Nucleus accumbens (tissue), 56 donors: ENCODE results near the gene VSIG10L.

Source experiments
- DNase-seq, 56 donors: peaks; one replicate each; lab custom pipeline; 2025; lab: John Stamatoyannopoulos, UW

Gene VSIG10L

GRCh38 chr19:51366389-51367254 is 24.7 kb upstream of the VSIG10L start:
- DNase-seq = peak; percentile 74 to 98 (median 96)

DNA sequence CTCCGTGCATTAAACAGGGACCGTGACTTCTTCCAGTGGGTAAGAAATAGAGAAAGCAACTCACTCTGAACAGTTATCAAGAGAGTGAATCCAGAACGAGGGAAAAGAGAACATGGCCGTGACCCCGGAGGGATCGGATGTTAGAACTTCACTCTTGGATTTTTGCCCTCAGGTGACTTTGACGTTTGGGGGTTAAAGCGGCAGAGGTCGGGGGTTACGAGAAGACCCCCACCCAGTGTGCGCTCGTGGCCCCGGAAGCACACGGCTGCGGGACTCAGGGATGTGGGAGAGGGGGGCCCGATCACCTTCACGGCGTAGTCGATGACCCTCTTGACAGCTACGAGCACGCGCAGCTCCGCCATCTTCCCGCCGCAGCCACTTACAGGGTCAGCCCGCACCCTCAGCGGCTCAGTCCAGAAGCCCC is 24.0 kb upstream of the VSIG10L start, which contains the start of gene ETFB:
Gene ETFB, minus strand, starts transcription at position 424 of the 424 bp plus-strand sequence. Its CDS starts 62 bp downstream, at position 362.
- peak in 1 of 56 donors; percentile 55 for DNase-seq

- peak in 27 of 56 donors; percentile 6 to 55 (median 28) for DNase-seq
These were observed 23.4 kb upstream of the VSIG10L start for GRCh38 chr19:51365211-51365964.

- DNase-seq = peak in 19 of 56 donors; percentile 3 to 59 (median 16)
These were observed 22.5 kb upstream of the VSIG10L start for GRCh38 chr19:51364200-51365106.

GRCh38 chr19:51361239-51361638 is 19.3 kb upstream of the VSIG10L start:
- DNase-seq = no peak

DNA sequence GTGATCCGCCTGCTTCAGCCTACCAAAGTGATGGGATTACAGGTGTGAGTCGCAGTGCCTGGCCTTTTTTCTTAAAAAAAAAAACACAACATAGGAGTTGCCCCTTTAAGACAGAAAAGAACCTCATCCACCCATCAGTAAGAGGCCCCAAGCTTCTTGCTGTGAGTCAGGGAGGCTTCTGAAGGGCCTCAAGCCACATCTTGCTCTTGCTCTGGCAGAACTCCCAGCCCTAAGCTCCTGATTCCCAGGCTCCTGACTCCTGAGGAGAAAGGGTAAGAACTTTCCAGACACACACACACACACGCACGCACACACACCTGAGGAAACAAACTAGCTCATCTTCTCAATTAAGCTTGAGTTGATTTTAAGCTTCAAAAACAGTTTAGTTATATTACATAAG is 17.4 kb upstream of the VSIG10L start:
- DNase-seq = peak in 1 of 56 donors; percentile 12

- DNase-seq = no peak
These were observed 16.0 kb upstream of the VSIG10L start for GRCh38 chr19:51357952-51358351.

GRCh38 chr19:51356159-51356801 is 14.3 kb upstream of the VSIG10L start:
- DNase-seq = no peak

- peak in 41 of 56 donors; percentile 4 to 71 (median 43) for DNase-seq
These were observed 12.8 kb upstream of the VSIG10L start for GRCh38 chr19:51354742-51355148.

DNA sequence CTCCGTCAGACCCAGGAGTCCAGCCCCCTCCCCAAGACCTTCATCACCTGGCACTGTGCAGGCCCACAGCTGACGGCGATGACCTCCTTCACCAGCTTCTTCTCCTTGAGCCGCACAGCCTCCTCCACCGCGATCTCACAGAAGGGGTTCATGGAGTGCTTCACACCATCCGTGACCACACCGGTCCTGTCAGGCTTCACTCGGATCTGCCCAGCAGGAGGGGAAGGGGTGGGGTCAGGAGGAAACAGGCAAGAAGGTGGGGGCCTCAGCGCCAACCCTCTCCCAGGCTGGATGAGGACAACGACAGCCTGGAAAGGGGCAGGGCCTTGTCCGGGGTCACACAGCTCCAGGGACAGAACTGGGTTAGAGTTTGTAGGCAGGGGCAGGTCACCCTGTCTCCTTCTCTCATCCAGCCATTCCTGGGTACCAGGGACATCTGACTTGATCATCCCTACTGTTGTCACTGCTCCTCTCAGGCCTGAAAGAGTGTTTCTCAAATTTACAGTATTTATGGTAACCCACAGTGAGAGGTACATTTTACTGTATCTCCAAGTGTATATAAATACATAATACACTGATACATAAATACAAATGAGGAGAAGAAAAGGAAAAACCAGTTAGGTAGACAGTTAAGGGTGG is 12.3 kb upstream of the VSIG10L start:
- DNase-seq = peak in 1 of 56 donors; percentile 5

- DNase-seq = no peak
These were observed 10.9 kb upstream of the VSIG10L start for GRCh38 chr19:51352783-51353360.

DNA sequence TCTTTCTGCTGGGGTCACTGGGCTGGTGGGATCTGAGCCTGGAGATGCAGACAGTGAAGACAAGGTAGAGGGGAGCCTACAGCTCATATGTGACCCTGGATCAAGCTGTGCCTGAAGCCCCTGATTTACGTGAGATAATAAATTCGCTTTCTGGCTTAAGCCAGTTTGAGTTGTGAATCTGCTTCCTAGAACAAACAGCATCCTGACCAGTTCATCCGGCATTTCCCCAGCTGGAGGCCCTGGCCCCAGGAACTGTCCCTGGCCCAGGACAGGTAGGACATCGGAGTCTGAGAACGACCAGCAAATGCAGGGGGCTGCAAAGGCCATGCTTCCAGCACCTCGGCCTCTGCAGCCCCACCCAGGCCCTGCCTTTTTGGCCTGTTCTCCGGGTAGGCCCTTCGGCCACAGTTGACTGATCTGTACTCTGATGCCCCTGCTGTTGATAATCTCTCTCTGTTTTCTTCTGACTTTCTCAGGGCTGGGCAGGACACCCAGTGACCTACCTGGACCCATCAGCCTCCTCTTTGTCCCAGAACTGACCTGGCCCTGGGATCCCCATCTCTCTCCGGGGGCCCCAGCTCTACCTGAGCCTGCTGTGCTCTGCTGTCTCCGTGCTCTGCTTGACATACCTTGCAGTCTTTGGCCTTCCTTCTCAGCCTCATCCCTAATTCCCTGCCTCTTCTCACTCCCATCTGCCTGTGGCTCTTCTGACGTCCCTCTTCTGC is 9.5 kb upstream of the VSIG10L start:
- no peak for DNase-seq

DNA sequence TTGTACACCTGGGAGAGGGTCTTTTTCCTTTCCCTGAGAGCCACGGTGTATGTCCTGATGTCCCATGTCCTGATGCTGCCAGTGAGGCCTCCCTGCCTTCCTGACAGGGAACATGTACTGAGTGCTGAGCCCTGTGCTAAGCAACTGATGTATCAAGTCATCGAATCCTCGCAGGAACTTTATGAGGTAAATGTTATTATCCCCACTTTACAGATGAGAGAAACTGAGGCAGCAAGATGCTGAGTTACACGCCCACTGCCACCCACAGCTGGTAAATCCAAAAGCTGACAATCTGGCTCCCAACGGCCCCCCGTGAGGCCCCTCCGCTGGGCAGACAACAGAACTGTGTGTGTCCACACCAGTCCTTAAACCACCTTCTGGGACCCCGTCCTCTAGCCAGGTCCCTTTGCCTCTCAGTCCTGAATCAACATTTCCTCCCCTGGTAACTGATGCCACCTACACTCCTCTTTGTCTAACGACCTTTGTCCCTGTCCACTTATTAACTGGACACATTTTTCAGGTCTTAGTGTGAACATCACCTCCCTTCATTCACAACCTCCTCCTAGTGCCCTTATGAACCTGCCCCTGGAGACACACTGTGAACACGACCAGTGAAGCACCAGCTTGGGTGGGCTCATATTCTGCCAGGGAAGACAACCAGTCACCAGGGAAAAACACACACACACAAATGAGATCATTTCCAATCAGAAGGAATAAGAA is 5.4 kb upstream of the VSIG10L start:
- DNase-seq = no peak

DNA sequence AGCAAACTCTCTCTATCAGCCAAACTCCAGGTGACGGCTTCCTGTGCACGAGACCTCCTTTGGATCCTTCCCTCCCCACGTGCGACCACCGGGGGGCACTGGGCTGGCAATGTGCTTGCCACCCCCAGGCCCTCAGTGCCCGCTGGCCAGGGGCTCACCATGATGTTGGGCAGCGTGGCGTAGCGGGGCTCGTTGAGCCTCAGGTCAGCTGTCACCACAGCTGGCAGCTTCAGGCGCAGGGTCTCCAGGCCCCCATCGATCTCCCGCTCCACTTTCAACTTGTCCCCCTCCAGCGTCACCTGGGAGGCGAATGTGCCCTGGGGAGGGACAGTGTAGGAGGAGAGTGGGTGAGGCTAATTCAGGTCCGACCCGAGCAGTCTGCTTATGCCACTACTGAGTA is 4.8 kb upstream of the VSIG10L start:
- DNase-seq = no peak

GRCh38 chr19:51345076-51345620 is 3.2 kb upstream of the VSIG10L start:
- no peak for DNase-seq

DNA sequence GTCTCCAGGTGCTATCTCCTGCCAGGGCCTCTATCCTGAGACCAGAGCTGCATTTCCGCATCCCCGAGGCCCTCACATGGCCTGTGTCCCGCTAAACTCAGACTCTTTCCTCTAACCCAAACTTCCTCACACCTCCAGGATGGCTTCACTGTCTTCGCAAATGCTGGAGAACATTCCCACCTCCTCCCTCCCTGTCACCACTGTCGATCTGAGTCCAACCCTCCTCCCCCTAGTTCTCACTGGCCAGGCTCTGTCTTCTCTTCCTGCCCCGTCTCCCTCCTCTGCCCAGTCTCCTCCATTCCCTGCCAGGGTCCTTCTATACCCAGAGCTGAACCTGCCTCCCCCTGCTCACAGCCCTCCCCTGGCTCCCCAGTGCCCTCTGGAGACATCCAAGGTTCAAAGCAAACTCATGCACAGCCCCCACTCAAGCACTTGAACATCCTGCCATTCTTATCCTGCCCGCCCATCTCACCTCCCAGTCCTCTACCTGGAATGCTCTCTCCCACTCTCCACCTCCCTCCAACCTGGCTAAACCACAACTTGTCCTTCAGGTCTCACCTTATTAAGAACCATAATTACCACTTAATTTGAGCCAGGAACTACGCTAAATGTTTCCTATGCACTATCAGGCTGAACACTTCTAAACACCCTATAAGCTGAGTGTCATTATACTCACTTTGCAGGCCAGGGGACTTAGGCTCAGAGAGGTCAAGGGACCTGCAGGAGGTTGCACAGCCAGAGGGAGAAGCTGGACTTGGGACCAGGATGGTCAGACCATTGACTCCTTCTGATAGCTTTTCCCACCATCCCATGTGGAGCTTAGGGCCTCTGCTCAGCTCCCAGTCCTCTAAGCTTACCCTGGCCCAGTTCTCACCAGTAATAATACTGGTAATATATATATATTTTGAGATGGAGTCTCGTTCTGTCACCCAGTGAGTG is 961 bp upstream of the VSIG10L start:
- DNase-seq = no peak
